CD4-positive, alpha-beta memory T cell (primary cell): Measurements from ENCODE around the gene PHLDB1. TPM values are rescaled to one million over a fixed set of nuclear protein-coding genes. Genes with fewer than 3 reads are reported as not detected.
A peak's percentile ranks its signal among the peaks of the same experiment; 100 is the strongest.

Experiments
- CTCF ChIA-PET: fragments of 350-600 bp; sonication (Branson Sonifier 250); formaldehyde crosslinking; loops from one replicate; lab custom pipeline; 2021; ENCODE audit warnings: inconsistent platforms; ENCODE audit not compliant: partially characterized antibody; lab: Charles Lee
- POLR2A ChIA-PET: fragments of 350-600 bp; sonication (Branson Sonifier 250); formaldehyde crosslinking; loops from one replicate; lab custom pipeline; 2021; ENCODE audit not compliant: partially characterized antibody; lab: Charles Lee
- DNase-seq, 5 donors: peaks; one replicate each; pipeline versions ENCODE4 v3.0.0 to v3.0.0-alpha.2; 2020 to 2022; ENCODE audit warnings: mixed read lengths in 1 of 5
- H3K27ac ChIP-seq: one replicate; pipeline ENCODE4 v1.7.0; 2013; ENCODE audit warnings: low read depth, low read length
- H3K27me3 ChIP-seq: 2 replicates; pipeline ENCODE4 v1.7.0; 2013; ENCODE audit warnings: mild to moderate bottlenecking, low read length, moderate library complexity; ENCODE audit not compliant: insufficient read depth
- H3K36me3 ChIP-seq: 2 replicates; pipeline ENCODE4 v1.7.0; 2013; ENCODE audit warnings: mild to moderate bottlenecking, low read length, moderate library complexity; ENCODE audit not compliant: insufficient read depth
- H3K4me1 ChIP-seq: 2 replicates; pipeline ENCODE4 v1.7.0; 2013; ENCODE audit warnings: mild to moderate bottlenecking, low read length, moderate library complexity; ENCODE audit not compliant: insufficient read depth
- H3K4me3 ChIP-seq, 2 donors: one replicate each; pipeline ENCODE4 v1.7.0; 2013; ENCODE audit warnings: low read length in 2 of 2, mild to moderate bottlenecking in 1 of 2
- H3K9me3 ChIP-seq, 2 donors: one replicate each; pipeline ENCODE4 v1.7.0; 2013; ENCODE audit warnings: low read length in 2 of 2, control low read depth in 1 of 2; ENCODE audit not compliant: control insufficient read depth in 1 of 2
- H3K27ac Mint-ChIP-seq, 7 donors: one replicate each; pipeline ENCODE4 v1.8.0; 2020 to 2021; ENCODE audit warnings: mixed read lengths in 7 of 7, mild to moderate bottlenecking in 6 of 7, inconsistent platforms in 3 of 7, moderate library complexity in 3 of 7
- H3K27me3 Mint-ChIP-seq, 2 donors: one replicate each; pipeline ENCODE4 v1.8.0; 2020 to 2021; ENCODE audit warnings: mixed read lengths in 2 of 2
- H3K36me3 Mint-ChIP-seq, 2 donors: one replicate each; pipeline ENCODE4 v1.8.0; 2020 to 2021; ENCODE audit warnings: mixed read lengths in 2 of 2, inconsistent platforms in 1 of 2, mild to moderate bottlenecking in 1 of 2
- H3K4me1 Mint-ChIP-seq, 4 donors: one replicate each; pipeline ENCODE4 v1.8.0; 2020 to 2021; ENCODE audit warnings: mixed read lengths in 4 of 4, mild to moderate bottlenecking in 1 of 4
- H3K4me3 Mint-ChIP-seq, 8 donors: one replicate each; pipeline ENCODE4 v1.8.0; 2020 to 2021; ENCODE audit warnings: mixed read lengths in 8 of 8, mild to moderate bottlenecking in 7 of 8, moderate library complexity in 6 of 8, inconsistent platforms in 3 of 8
- H3K9me3 Mint-ChIP-seq, 8 donors: one replicate each; pipeline ENCODE4 v1.8.0; 2020 to 2021; ENCODE audit warnings: mixed read lengths in 8 of 8, mild to moderate bottlenecking in 5 of 8, inconsistent platforms in 3 of 8, moderate library complexity in 1 of 8
- intact Hi-C: fragments of 100-400 bp; cut with micrococcal nuclease; formaldehyde crosslinking; loops from one replicate; pipeline ENCODE4 v1.15.1; 2023
- polyA plus RNA-seq, 2 donors: library from polyadenylated mRNA; unstranded; fragments of 300-500 nt; fragmentation: Illumina TruSeq; gene quantifications; one replicate each; pipeline ENCODE4 v1.2.3, GENCODE V29; 2021
- total RNA-seq, 2 experiments: library from RNA; stranded (reverse); gene quantifications; one replicate each; pipeline ENCODE4 v1.2.3, GENCODE V29; 2021

Gene PHLDB1
- total and polyA plus RNA-seq, 4 experiments from 2014 or later: 0.34 to 3.9 (median 2.1) TPM

GRCh38 chr11:118627566-118627965 is 20.2 kb downstream of the PHLDB1 start:
- Histone ChIP-seq H3K27me3 (no peaks in the 10 kb centered on the region), H3K9me3 (no peaks in the 10 kb centered on the region), H3K27ac (no peak overlapping the region), H3K36me3 (no peaks in the 10 kb centered on the region), H3K4me3 (no peak overlapping the region), H3K4me1 (no peaks in the 10 kb centered on the region)
- POLR2A ChIA-PET: no interaction called here
- CTCF ChIA-PET: interaction anchor here (1.1 kb wide), 1 partner anchor 16 kb away, joined by 3 read pairs; no protein-coding TSS in a partner anchor
- no peaks in the 10 kb centered on the region for H3K9me3 Mint-ChIP-seq
- intact Hi-C loops: no loop called here
- H3K36me3 Mint-ChIP-seq: no peaks in the 10 kb centered on the region
- no peaks in the 10 kb centered on the region for H3K27me3 Mint-ChIP-seq
- no peak overlapping the region for H3K4me3 Mint-ChIP-seq
- no peak for DNase-seq
- H3K4me1 Mint-ChIP-seq: no peaks in the 10 kb centered on the region
- H3K27ac Mint-ChIP-seq: no peak overlapping the region

- POLR2A ChIA-PET: no interaction called here
- Histone ChIP-seq H3K27me3 (no peaks in the 10 kb centered on the region), H3K9me3 (no peaks in the 10 kb centered on the region), H3K27ac (no peak overlapping the region), H3K4me1 (no peaks in the 10 kb centered on the region), H3K36me3 (no peaks in the 10 kb centered on the region), H3K4me3 (no peak overlapping the region)
- Mint-ChIP-seq H3K9me3 (no peaks in the 10 kb centered on the region), H3K27me3 (no peaks in the 10 kb centered on the region), H3K27ac (no peak overlapping the region), H3K36me3 (no peaks in the 10 kb centered on the region), H3K4me3 (no peak overlapping the region), H3K4me1 (no peaks in the 10 kb centered on the region)
- CTCF ChIA-PET: no interaction called here
- DNase-seq: no peak
- intact Hi-C loops: no loop called here
Observed at GRCh38 chr11:118628031-118628430, 20.6 kb downstream of the PHLDB1 start.

GRCh38 chr11:118628432-118628831 is 21.0 kb downstream of the PHLDB1 start:
- POLR2A ChIA-PET: no interaction called here
- H3K4me3 ChIP-seq: no peak overlapping the region
- no peak overlapping the region for H3K27ac ChIP-seq
- DNase-seq: no peak
- H3K4me3 Mint-ChIP-seq: no peak overlapping the region
- H3K36me3 Mint-ChIP-seq: no peaks in the 10 kb centered on the region
- no peaks in the 10 kb centered on the region for H3K27me3 ChIP-seq
- CTCF ChIA-PET: no interaction called here
- H3K27ac Mint-ChIP-seq: no peak overlapping the region
- intact Hi-C loops: no loop called here
- no peaks in the 10 kb centered on the region for H3K9me3 Mint-ChIP-seq
- H3K36me3 ChIP-seq: no peaks in the 10 kb centered on the region
- H3K9me3 ChIP-seq: no peaks in the 10 kb centered on the region
- no peaks in the 10 kb centered on the region for H3K4me1 ChIP-seq
- H3K27me3 Mint-ChIP-seq: no peaks in the 10 kb centered on the region
- no peaks in the 10 kb centered on the region for H3K4me1 Mint-ChIP-seq

- Histone ChIP-seq H3K27ac (no peak overlapping the region), H3K36me3 (no peaks in the 10 kb centered on the region), H3K9me3 (no peaks in the 10 kb centered on the region), H3K4me1 (no peaks in the 10 kb centered on the region), H3K27me3 (no peaks in the 10 kb centered on the region), H3K4me3 (no peak overlapping the region)
- Mint-ChIP-seq H3K4me1 (no peaks in the 10 kb centered on the region), H3K27ac (peak overlapping the region in 1 of 7 donors; percentile 31), H3K4me3 (no peak overlapping the region), H3K36me3 (no peaks in the 10 kb centered on the region), H3K27me3 (no peaks in the 10 kb centered on the region), H3K9me3 (no peaks in the 10 kb centered on the region)
- intact Hi-C loops: no loop called here
- POLR2A ChIA-PET: no interaction called here
- CTCF ChIA-PET: no interaction called here
- no peak for DNase-seq
Observed at GRCh38 chr11:118628861-118629549, 21.6 kb downstream of the PHLDB1 start.

- H3K27ac ChIP-seq: no peak overlapping the region
- H3K27me3 ChIP-seq: no peaks in the 10 kb centered on the region
- DNase-seq: no peak
- ChIA-PET POLR2A (no interaction called here), CTCF (no interaction called here)
- no peaks in the 10 kb centered on the region for H3K27me3 Mint-ChIP-seq
- intact Hi-C loops: no loop called here
- H3K36me3 Mint-ChIP-seq: no peaks in the 10 kb centered on the region
- H3K4me3 ChIP-seq: no peak overlapping the region
- H3K4me1 Mint-ChIP-seq: no peaks in the 10 kb centered on the region
- no peaks in the 10 kb centered on the region for H3K9me3 Mint-ChIP-seq
- no peak overlapping the region for H3K4me3 Mint-ChIP-seq
- no peaks in the 10 kb centered on the region for H3K4me1 ChIP-seq
- H3K9me3 ChIP-seq: no peaks in the 10 kb centered on the region
- no peaks in the 10 kb centered on the region for H3K36me3 ChIP-seq
- H3K27ac Mint-ChIP-seq: no peak overlapping the region
Observed at GRCh38 chr11:118629761-118630661, 22.6 kb downstream of the PHLDB1 start.

- H3K4me1 ChIP-seq: no peaks in the 10 kb centered on the region
- Mint-ChIP-seq H3K4me3 (no peak overlapping the region), H3K36me3 (no peaks in the 10 kb centered on the region), H3K4me1 (peaks cover 0 to 1% (median 0%) of the 10 kb centered on the region in 4 donors), H3K9me3 (no peaks in the 10 kb centered on the region), H3K27me3 (no peaks in the 10 kb centered on the region), H3K27ac (peak overlapping the region in 1 of 7 donors; percentile 56)
- H3K27me3 ChIP-seq: no peaks in the 10 kb centered on the region
- H3K27ac ChIP-seq: no peak overlapping the region
- POLR2A ChIA-PET: no interaction called here
- DNase-seq: no peak
- intact Hi-C loops: no loop called here
- CTCF ChIA-PET: interaction anchor here (1.0 to 1.1 kb wide), 2 partner anchors 12 to 20 kb away, joined by 3 to 6 read pairs; no protein-coding TSS in a partner anchor
- H3K9me3 ChIP-seq: no peaks in the 10 kb centered on the region
- no peak overlapping the region for H3K4me3 ChIP-seq
- no peaks in the 10 kb centered on the region for H3K36me3 ChIP-seq
Observed at GRCh38 chr11:118631142-118631909, 23.9 kb downstream of the PHLDB1 start.
